Stimulated activated CD8-positive, alpha-beta memory T cell treated with anti-CD3 and anti-CD28 coated beads, Interleukin-2, amount 100 ng/mL, for 1 hour (primary cell): ENCODE measurements around the gene PJVK.
"Not testable (repeated sequence)": the region's sequence is repeated elsewhere in the genome, so short reads cannot be mapped to it uniquely, and the experiment has no call there.

Source experiments
- DNase-seq, 2 donors: peaks; one replicate each; pipeline ENCODE4 v3.0.0-alpha.2; 2020; ENCODE audit warnings: low read depth in 2 of 2

PJVK gene

GRCh38 chr2:178450774-178451525 is at the start of gene PJVK, which contains the start of gene PRKRA:
Gene PJVK, plus strand, starts transcription at chr2:178451378. Its CDS starts 2,032 bp downstream, at chr2:178453410.
Gene PRKRA, minus strand, starts transcription at chr2:178451175. Its CDS starts 145 bp downstream, at chr2:178451030.
- DNase-seq = peak; percentile 83 to 94

- DNase-seq = no peak
Measured at GRCh38 chr2:178401994-178402437, 49.2 kb upstream of the PJVK start.

DNA sequence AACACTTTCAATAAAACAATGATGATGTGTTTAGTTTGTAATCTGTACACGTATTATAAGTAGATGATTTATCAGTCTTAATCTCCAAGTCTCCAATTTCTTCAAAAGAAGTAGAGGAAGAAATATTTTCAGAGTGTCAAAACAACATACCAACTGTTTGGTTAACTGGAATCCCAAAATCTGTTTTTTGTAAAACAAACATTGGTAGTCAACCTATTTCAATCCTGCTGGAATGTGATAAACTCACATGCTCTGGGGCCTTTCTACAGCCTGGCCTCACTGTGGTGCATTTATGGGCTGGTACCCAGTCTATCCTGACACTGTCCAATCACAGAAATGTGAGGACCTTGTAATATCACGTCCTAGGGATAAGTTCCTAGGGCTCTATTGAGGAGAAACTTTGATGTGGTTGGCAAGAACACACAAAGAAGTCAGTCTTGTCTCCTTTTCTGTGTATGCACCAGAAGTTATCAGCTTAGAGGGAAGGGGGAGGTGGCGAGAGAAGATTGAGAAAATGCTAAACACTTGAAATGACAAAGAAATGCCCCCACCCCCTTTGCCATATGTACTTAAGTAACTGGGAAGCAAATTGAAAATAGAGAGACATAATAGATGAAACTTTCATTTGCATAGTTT is 47.4 kb upstream of the PJVK start:
- DNase-seq = no peak

DNA sequence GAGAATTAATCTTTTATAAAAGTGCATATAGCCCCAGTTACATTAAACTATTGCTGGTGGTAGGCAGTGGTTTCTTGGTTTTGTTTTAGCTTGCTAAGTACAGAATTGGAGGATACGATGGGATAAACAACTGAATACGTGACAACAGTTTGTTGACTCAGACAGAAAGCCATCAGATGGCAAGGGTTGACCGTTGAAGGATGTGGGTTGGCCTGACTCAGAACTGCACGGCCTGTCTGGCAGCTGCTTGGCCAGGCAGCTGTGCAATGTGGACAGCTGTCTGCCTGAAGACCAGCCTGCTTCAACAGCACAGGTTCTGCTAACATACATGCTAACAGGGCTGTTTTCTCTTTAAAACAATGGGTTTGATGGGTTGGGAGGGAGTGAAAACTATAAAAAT is 46.8 kb upstream of the PJVK start:
- no peak for DNase-seq

DNA sequence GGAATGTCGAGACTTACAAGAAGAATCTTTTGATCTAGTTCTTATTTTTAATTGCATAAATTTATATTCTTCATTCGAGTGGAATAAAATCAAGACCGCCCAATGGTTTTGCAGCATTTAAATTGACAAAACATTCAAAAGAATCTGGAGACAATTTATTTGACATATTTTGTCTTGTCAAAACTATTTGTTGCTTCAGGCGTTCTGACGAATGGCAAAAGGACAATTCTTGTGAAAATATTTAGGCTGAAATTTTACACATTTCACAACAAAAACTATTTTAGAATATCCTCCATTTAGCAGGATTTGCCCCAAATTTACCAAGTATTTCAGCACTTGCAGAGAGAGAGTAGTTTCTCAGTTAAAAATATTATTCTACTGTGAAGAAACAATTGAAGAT is 41.9 kb upstream of the PJVK start:
- no peak for DNase-seq

- DNase-seq = no peak
Measured at GRCh38 chr2:178412047-178412446, 39.1 kb upstream of the PJVK start.

GRCh38 chr2:178412453-178412852 is 38.7 kb upstream of the PJVK start:
- DNase-seq = not testable (repeated sequence)

- peak; percentile 50 to 53 for DNase-seq
Measured at GRCh38 chr2:178413472-178414265, 37.5 kb upstream of the PJVK start.

GRCh38 chr2:178414266-178415247 is 36.6 kb upstream of the PJVK start:
- DNase-seq = peak; percentile 53 to 59

DNA sequence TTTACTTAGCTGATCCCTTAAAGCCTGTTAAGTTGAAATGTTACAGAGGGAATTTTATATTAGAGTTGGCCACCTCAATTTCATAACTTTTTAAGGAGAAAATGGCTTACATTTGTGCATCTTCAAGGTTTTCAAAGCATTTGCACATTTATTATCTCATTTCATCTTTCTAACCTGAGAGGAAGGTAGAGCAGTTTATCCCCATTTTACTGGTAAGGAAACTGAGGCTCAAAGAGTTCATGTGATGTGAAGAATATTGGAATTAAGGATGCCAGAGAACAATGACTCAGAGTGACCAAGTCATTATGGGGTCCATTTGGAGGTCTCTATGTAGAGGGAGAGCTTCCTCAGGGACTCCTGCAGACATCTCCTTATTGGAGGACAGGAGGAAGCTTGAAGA is 35.2 kb upstream of the PJVK start:
- no peak for DNase-seq

- DNase-seq = no peak
Measured at GRCh38 chr2:178417916-178418315, 33.3 kb upstream of the PJVK start.

- DNase-seq = no peak
Measured at GRCh38 chr2:178418426-178418825, 32.8 kb upstream of the PJVK start.

DNA sequence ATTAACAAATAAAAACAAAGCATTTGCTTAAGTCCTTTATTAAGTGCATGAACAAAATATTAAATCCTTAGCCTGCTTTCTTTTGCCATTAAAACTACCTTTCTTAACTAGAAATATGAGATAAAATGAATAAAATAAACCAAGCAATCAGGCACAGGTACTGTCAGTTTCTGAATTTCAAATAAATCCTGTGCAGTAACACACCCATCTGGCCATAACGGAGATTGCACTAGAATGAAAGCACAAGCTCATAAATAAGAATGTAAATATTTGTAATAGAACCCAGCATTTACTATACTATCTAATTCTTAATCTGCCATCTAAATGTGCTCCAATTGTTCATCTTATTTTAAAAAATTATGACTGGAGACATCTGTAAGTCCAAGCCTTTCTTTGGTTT is 32.1 kb upstream of the PJVK start:
- no peak for DNase-seq

DNA sequence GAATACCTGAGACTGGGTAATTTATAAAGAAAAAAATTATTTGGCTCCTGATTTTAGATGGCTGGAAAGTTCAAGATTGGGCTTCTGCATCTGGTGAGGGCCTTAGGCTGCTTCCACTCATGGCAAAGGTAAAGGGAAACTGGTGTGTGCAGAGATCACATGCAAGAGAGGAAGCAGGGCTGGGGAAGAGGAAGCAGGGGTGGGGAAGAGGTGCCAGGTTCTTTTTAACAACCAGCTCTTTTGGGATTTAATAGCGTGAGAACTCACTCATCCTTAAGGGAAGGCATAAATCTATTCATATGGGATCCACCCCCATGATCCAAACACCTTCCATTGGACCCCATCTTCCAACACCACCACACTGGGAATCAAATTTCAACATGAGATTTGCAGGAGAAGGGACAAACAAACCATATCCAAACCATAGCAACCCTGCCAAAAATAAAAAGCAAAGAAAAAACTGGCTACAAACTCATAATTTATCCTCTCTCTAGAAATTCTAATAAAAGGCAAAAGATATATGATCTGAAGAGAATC is 30.6 kb upstream of the PJVK start:
- no peak for DNase-seq

GRCh38 chr2:178422097-178422496 is 29.1 kb upstream of the PJVK start:
- no peak for DNase-seq

DNA sequence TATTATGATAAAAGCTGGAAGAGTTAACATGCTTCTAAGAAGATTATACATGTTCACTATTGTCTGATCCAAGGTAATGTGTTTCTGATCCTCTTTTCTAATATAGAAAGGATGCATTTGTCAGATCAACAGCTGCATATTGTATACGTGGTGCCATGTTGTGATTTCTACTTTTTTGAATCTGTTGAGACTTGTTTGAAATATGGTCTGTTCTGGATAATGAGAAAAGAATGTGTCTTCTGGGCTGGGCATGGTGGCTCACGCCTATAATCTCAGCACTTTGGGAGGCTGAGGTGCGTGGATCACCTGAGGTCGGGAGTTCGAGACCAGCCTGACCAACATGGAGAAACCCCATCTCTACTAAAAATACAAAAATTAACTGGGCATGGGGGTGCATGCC is 27.4 kb upstream of the PJVK start:
- not testable (repeated sequence) for DNase-seq

- no peak for DNase-seq
Measured at GRCh38 chr2:178425255-178425827, 25.8 kb upstream of the PJVK start.

DNA sequence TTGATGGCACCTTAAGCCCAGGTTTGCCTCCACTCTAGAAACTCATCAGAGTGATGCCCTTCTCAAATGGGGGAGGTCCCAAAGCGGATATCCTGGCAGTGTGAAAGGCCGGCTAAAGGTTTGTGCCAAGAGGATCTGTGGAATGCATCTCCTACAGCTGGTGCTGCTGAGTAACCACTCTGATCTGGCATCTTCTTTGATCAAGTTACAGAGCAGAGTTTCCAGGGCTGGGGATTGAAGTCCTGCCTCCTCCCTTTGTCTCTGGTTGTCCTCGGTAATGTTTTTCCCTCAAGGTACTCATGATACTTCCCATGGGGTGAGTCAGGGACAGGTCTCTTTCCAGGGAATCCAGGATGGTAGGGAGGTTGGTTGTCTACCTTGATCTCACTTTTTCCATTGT is 24.8 kb upstream of the PJVK start:
- DNase-seq = no peak

DNA sequence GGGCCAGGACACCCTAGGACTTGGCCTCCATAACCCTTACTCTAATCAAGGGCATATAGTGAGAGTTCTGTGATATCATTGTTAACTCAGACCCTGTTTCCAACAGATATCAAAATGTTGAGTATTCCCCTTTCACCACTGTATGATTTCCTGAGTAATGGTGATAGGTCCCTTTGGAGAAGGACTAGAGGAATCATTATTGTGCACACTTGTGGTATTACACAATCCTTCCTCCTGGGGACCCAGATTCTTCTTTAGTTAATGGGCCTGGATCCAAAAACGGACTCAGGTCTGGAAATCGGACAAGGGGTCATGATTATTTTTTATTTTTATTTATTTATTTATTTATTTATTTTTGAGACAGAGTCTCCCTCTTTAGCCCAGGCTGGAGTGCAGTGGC is 23.7 kb upstream of the PJVK start:
- DNase-seq = no peak

GRCh38 chr2:178428396-178428806 is 22.8 kb upstream of the PJVK start:
- no peak for DNase-seq

DNA sequence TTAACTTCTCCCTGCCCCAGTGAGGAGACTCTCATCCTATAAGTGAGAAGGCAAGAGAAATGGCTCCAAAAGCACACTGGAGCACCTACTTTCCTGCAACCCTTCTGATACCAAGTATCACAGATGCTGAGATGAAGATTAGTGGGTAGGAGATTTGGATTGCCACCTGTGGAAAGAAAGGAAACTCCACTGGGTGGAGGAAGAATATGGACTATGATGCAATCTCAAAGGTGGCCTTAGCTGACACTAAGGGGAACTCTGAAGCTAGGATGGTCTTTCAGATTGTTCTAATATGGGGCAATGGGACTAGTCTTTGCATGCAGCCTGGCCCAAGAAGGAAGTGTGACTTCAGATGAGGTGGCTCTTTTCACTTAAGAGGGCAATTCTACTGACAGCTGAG is 21.8 kb upstream of the PJVK start:
- DNase-seq = no peak
